HCT116 (cell line): ENCODE results near the gene ZFR2. TPM values are rescaled to one million over a fixed set of nuclear protein-coding genes. Genes with fewer than 3 reads are reported as not detected.

Source experiments
- ATAC-seq: fragments of 200-7000 bp; cut with Tn5 transposase; 2 replicates; pipeline ENCODE4 v1.9.1; 2020; ENCODE audit warnings: mild to moderate bottlenecking, moderate library complexity
- BruUV-seq: library from RNA; stranded (reverse); fragments of 400-500 nt; replicated peaks from 2 replicates; lab custom pipeline; 2021; lab: Mats Ljungman, UMichigan
- CTCF ChIA-PET: fragments of 300-600 bp; sonication (Branson Sonifier 250); formaldehyde crosslinking; loops from one replicate; lab custom pipeline; 2021; ENCODE audit warnings: antibody characterized with exemption; lab: Charles Lee
- POLR2A ChIA-PET: fragments of 300-600, 350-600 bp; sonication (Branson Sonifier 250); formaldehyde crosslinking; loops from one replicate; lab custom pipeline; 2021; ENCODE audit warnings: antibody characterized with exemption; lab: Charles Lee
- RAD21 ChIA-PET, 2 experiments: fragments of 300-600 bp; sonication (Branson Sonifier 250); formaldehyde crosslinking; loops; one replicate each; lab custom pipeline; 2023; ENCODE audit warnings: low total read pairs in 2 of 2; ENCODE audit not compliant: uncharacterized antibody in 2 of 2, unreplicated experiment in 2 of 2, low non-redundant PET in 1 of 2; lab: Charles Lee
- DNase-seq: peaks from one replicate; pipeline ENCODE4 v3.0.0-alpha.2; 2010; ENCODE audit warnings: low read depth, low spot score
- H2AFZ ChIP-seq: fragments of 200-600 bp; shearing (Covaris generic), sonication (generic); 2 replicates; pipeline ENCODE4 v1.6.1; 2017; ENCODE audit warnings: low read depth, mixed run types, mixed read lengths, antibody characterized with exemption, low read length; ENCODE audit not compliant: poor library complexity, severe bottlenecking
- H3K27ac ChIP-seq: 2 replicates; pipeline ENCODE4 v1.5.1; 2012; ENCODE audit warnings: low read depth, low read length
- H3K27me3 ChIP-seq: fragments of 200-600 bp; sonication (generic); 2 replicates; pipeline ENCODE4 v1.6.1; 2016; ENCODE audit warnings: mixed run types, low read length, mixed read lengths; ENCODE audit not compliant: insufficient read depth
- H3K36me3 ChIP-seq, 2 experiments: fragments of 200-500 bp in 1 of 2; fragments of 200-600 bp in 1 of 2; sonication (Bioruptor generic) in 1 of 2; sonication (generic) in 1 of 2; 2 replicates each; pipeline versions ENCODE4 v1.5.1 to v1.6.1; 2014 to 2016; ENCODE audit warnings: low read length in 2 of 2, inconsistent platforms in 1 of 2, mixed read lengths in 1 of 2, mixed run types in 1 of 2; ENCODE audit not compliant: insufficient read depth in 2 of 2, control insufficient read depth in 1 of 2
- H3K4me1 ChIP-seq, 2 experiments: fragments of 200-600 bp in 1 of 2; sonication (generic) in 1 of 2; 2 replicates each; pipeline versions ENCODE4 v1.5.1 to v1.6.1; 2012 to 2017; ENCODE audit warnings: low read length in 2 of 2, inconsistent platforms in 1 of 2, mild to moderate bottlenecking in 1 of 2, mixed read lengths in 1 of 2, mixed run types in 1 of 2, moderate library complexity in 1 of 2; ENCODE audit not compliant: insufficient read depth in 2 of 2, control insufficient read depth in 1 of 2
- H3K4me2 ChIP-seq: fragments of 200-600 bp; sonication (generic); 2 replicates; pipeline ENCODE4 v1.6.1; 2017; ENCODE audit warnings: mixed run types, low read length, mixed read lengths
- H3K4me3 ChIP-seq, 2 experiments: fragments of 200-600 bp in 1 of 2; sonication (generic) in 1 of 2; replicated peaks in 1 of 2; 2 replicates each; pipeline ENCODE4 v1.5.1; 2011 to 2016; ENCODE audit warnings: low read length in 2 of 2, control low read depth in 1 of 2, low read depth in 1 of 2, mild to moderate bottlenecking in 1 of 2, mixed read lengths in 1 of 2, mixed run types in 1 of 2
- H3K79me2 ChIP-seq: fragments of 200-600 bp; sonication (generic); 2 replicates; pipeline ENCODE4 v1.6.1; 2017; ENCODE audit warnings: mild to moderate bottlenecking, mixed run types, low read length, moderate library complexity, mixed read lengths; ENCODE audit not compliant: insufficient read depth
- H3K9ac ChIP-seq: fragments of 200-600 bp; sonication (generic); 2 replicates; pipeline ENCODE4 v1.6.1; 2016; ENCODE audit warnings: low read length, mixed read lengths
- H3K9me2 ChIP-seq: fragments of 200-600 bp; sonication (generic), shearing (Covaris generic); 2 replicates; pipeline ENCODE4 v1.6.1; 2017; ENCODE audit warnings: mixed run types, mild to moderate bottlenecking, moderate library complexity; ENCODE audit not compliant: insufficient read depth
- H3K9me3 ChIP-seq, 2 experiments: fragments of 200-500 bp in 1 of 2; fragments of 200-600 bp in 1 of 2; sonication (Bioruptor generic) in 1 of 2; sonication (generic) in 1 of 2; 2 replicates each; pipeline ENCODE4 v1.6.1; 2014 to 2017; ENCODE audit warnings: low read length in 2 of 2, mixed read lengths in 2 of 2, inconsistent platforms in 1 of 2, low read depth in 1 of 2, mild to moderate bottlenecking in 1 of 2, mixed run types in 1 of 2, moderate library complexity in 1 of 2; ENCODE audit not compliant: control insufficient read depth in 1 of 2, insufficient read depth in 1 of 2
- H4K20me1 ChIP-seq: fragments of 200-600 bp; sonication (generic), shearing (Covaris generic); 2 replicates; pipeline ENCODE4 v1.6.1; 2017; ENCODE audit warnings: mixed run types, mild to moderate bottlenecking, moderate library complexity; ENCODE audit not compliant: insufficient read depth
- CBX3 ChIP-seq: IDR thresholded peaks from 2 replicates; pipeline ENCODE4 v1.6.1; 2012; ENCODE audit warnings: low read depth
- CEBPB ChIP-seq: IDR thresholded peaks from 2 replicates; pipeline ENCODE4 v1.6.1; 2012; ENCODE audit warnings: low read depth
- EGR1 ChIP-seq: IDR thresholded peaks from 2 replicates; pipeline ENCODE4 v1.6.1; 2012; ENCODE audit warnings: low read depth
- ELF1 ChIP-seq: IDR thresholded peaks from 2 replicates; pipeline ENCODE4 v1.6.1; 2012; ENCODE audit warnings: low read depth, borderline replicate concordance
- EZH2 ChIP-seq: fragments of 200-600 bp; sonication (generic); IDR thresholded peaks from 2 replicates; pipeline ENCODE4 v1.6.1; 2017; ENCODE audit warnings: antibody characterized with exemption, mixed run types
- EZH2phosphoT487 ChIP-seq: fragments of 200-600 bp; IDR thresholded peaks from 2 replicates; pipeline ENCODE4 v1.6.1; 2018; ENCODE audit warnings: antibody characterized with exemption, borderline replicate concordance
- FOSL1 ChIP-seq: IDR thresholded peaks from 2 replicates; pipeline ENCODE4 v1.6.1; 2012; ENCODE audit warnings: low read depth
- JUND ChIP-seq: IDR thresholded peaks from 2 replicates; pipeline ENCODE4 v1.6.1; 2012
- POLR2A ChIP-seq: IDR thresholded peaks from 2 replicates; pipeline ENCODE4 v1.7.0; 2011; ENCODE audit warnings: borderline replicate concordance; ENCODE audit not compliant: insufficient read depth, insufficient read length; ENCODE audit errors: extremely low read depth
- POLR2AphosphoS5 ChIP-seq: IDR thresholded peaks from 2 replicates; pipeline ENCODE4 v1.6.1; 2011; ENCODE audit warnings: mild to moderate bottlenecking, low read depth, low read length, moderate library complexity
- SIN3A ChIP-seq: IDR thresholded peaks from 2 replicates; pipeline ENCODE4 v1.6.1; 2012; ENCODE audit warnings: low read depth
- SP1 ChIP-seq: IDR thresholded peaks from 2 replicates; pipeline ENCODE4 v1.6.1; 2012; ENCODE audit warnings: low read depth
- SRF ChIP-seq: IDR thresholded peaks from 2 replicates; pipeline ENCODE4 v1.6.1; 2012; ENCODE audit warnings: low read depth
- TCF7L2 ChIP-seq: IDR thresholded peaks from 2 replicates; pipeline ENCODE4 v1.7.0; 2011; ENCODE audit warnings: borderline replicate concordance, inconsistent platforms; ENCODE audit not compliant: insufficient read depth, insufficient read length; ENCODE audit errors: extremely low read depth
- YY1 ChIP-seq: IDR thresholded peaks from 2 replicates; pipeline ENCODE4 v1.6.1; 2011; ENCODE audit warnings: low read length, low read depth, moderate library complexity, mild to moderate bottlenecking; ENCODE audit not compliant: insufficient replicate concordance; ENCODE audit errors: extremely low read depth
- ZFX ChIP-seq: fragments of 450-650 bp; IDR thresholded peaks from 2 replicates; pipeline ENCODE4 v1.6.1; 2017
- intact Hi-C: fragments of 100-400 bp; cut with micrococcal nuclease; formaldehyde crosslinking; loops from 2 replicates; pipeline ENCODE4 v1.10.0; 2022
- total RNA-seq: library from RNA; stranded (reverse); gene quantifications from one replicate; pipeline ENCODE4 v1.2.1, GENCODE V29; 2021; ENCODE audit not compliant: unreplicated experiment
- TF ChIP-seq, protein P1 (sequence below): IDR thresholded peaks from 2 replicates; pipeline ENCODE4 v1.6.1; 2012
- TF ChIP-seq, protein P2 (sequence below): IDR thresholded peaks from 2 replicates; pipeline ENCODE4 v1.6.1; 2011; ENCODE audit warnings: mild to moderate bottlenecking, low read length, moderate library complexity; ENCODE audit not compliant: insufficient replicate concordance; ENCODE audit errors: extremely low read depth
- TF ChIP-seq, protein P3 (sequence below): IDR thresholded peaks from 2 replicates; pipeline ENCODE4 v1.6.1; 2012; ENCODE audit warnings: low read depth
- TF ChIP-seq, protein P4 (sequence below), 3 experiments: fragments of 200-600 bp in 1 of 3; sonication (generic) in 1 of 3; IDR thresholded peaks in 2 of 3; conservative IDR thresholded peaks in 1 of 3; 2 replicates each; pipeline ENCODE4 v1.5.1; 2012 to 2017; ENCODE audit warnings: low read depth in 2 of 3, low read length in 2 of 3, antibody characterized with exemption in 1 of 3, borderline replicate concordance in 1 of 3, control low read depth in 1 of 3, mild to moderate bottlenecking in 1 of 3, mixed read lengths in 1 of 3, mixed run types in 1 of 3, moderate library complexity in 1 of 3; ENCODE audit not compliant: insufficient read depth in 1 of 3

Gene ZFR2
- total RNA-seq, 1 experiment from 2014 or later, result 0.34 TPM

DNA sequence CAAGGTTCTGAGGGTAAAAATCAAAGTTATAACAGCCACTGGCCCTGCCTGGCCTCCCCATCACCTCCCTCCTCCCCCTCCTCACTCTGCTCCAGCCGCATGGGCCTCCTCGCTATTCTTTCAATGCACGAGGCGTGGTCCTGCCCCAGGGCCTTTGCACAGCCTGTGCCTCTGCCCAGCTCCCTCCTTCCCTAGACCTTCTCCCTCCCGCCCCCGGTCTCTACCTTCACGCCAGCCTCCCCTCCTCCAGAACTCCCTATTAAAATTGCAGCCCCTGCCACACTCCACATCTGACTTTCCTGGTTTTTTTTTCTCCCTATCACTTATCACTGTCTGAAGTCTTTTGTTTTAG lies 100.1 kb downstream of the ZFR2 start:
- H3K4me3 ChIP-seq, result no peak overlapping the region
- H2AFZ ChIP-seq, result no peak overlapping the region
- CTCF ChIA-PET, result no interaction called here
- H3K36me3 ChIP-seq, result peaks cover 0 to 5% of the 10 kb centered on the region in 2 experiments; a peak in 2 of 4 replicates
- H3K79me2 ChIP-seq, result no peaks in the 10 kb centered on the region
- no peaks in the 10 kb centered on the region for H3K27me3 ChIP-seq
- DNase-seq, result no peak
- no peak overlapping the region for H3K9ac ChIP-seq
- no peak overlapping the region for H3K27ac ChIP-seq
- no peak overlapping the region for H3K4me2 ChIP-seq
- no TSS peak for BruUV-seq
- RAD21 ChIA-PET, result no interaction called here
- TF ChIP-seq YY1 (no peak), EGR1 (no peak), CEBPB (no peak), EZH2phosphoT487 (no peak), FOSL1 (no peak), SIN3A (no peak), ZFX (no peak), ELF1 (no peak), TCF7L2 (no peak), POLR2AphosphoS5 (no peak), SRF (no peak), JUND (no peak), CBX3 (no peak), EZH2 (no peak), POLR2A (no peak), SP1 (no peak)
- TF ChIP-seq, protein P1, sequence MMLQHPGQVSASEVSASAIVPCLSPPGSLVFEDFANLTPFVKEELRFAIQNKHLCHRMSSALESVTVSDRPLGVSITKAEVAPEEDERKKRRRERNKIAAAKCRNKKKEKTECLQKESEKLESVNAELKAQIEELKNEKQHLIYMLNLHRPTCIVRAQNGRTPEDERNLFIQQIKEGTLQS, result no peak
- TF ChIP-seq, protein P2, sequence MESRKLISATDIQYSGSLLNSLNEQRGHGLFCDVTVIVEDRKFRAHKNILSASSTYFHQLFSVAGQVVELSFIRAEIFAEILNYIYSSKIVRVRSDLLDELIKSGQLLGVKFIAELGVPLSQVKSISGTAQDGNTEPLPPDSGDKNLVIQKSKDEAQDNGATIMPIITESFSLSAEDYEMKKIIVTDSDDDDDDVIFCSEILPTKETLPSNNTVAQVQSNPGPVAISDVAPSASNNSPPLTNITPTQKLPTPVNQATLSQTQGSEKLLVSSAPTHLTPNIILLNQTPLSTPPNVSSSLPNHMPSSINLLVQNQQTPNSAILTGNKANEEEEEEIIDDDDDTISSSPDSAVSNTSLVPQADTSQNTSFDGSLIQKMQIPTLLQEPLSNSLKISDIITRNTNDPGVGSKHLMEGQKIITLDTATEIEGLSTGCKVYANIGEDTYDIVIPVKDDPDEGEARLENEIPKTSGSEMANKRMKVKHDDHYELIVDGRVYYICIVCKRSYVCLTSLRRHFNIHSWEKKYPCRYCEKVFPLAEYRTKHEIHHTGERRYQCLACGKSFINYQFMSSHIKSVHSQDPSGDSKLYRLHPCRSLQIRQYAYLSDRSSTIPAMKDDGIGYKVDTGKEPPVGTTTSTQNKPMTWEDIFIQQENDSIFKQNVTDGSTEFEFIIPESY, result no peak
- TF ChIP-seq, protein P3, sequence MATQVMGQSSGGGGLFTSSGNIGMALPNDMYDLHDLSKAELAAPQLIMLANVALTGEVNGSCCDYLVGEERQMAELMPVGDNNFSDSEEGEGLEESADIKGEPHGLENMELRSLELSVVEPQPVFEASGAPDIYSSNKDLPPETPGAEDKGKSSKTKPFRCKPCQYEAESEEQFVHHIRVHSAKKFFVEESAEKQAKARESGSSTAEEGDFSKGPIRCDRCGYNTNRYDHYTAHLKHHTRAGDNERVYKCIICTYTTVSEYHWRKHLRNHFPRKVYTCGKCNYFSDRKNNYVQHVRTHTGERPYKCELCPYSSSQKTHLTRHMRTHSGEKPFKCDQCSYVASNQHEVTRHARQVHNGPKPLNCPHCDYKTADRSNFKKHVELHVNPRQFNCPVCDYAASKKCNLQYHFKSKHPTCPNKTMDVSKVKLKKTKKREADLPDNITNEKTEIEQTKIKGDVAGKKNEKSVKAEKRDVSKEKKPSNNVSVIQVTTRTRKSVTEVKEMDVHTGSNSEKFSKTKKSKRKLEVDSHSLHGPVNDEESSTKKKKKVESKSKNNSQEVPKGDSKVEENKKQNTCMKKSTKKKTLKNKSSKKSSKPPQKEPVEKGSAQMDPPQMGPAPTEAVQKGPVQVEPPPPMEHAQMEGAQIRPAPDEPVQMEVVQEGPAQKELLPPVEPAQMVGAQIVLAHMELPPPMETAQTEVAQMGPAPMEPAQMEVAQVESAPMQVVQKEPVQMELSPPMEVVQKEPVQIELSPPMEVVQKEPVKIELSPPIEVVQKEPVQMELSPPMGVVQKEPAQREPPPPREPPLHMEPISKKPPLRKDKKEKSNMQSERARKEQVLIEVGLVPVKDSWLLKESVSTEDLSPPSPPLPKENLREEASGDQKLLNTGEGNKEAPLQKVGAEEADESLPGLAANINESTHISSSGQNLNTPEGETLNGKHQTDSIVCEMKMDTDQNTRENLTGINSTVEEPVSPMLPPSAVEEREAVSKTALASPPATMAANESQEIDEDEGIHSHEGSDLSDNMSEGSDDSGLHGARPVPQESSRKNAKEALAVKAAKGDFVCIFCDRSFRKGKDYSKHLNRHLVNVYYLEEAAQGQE, result no peak
- TF ChIP-seq, protein P4, sequence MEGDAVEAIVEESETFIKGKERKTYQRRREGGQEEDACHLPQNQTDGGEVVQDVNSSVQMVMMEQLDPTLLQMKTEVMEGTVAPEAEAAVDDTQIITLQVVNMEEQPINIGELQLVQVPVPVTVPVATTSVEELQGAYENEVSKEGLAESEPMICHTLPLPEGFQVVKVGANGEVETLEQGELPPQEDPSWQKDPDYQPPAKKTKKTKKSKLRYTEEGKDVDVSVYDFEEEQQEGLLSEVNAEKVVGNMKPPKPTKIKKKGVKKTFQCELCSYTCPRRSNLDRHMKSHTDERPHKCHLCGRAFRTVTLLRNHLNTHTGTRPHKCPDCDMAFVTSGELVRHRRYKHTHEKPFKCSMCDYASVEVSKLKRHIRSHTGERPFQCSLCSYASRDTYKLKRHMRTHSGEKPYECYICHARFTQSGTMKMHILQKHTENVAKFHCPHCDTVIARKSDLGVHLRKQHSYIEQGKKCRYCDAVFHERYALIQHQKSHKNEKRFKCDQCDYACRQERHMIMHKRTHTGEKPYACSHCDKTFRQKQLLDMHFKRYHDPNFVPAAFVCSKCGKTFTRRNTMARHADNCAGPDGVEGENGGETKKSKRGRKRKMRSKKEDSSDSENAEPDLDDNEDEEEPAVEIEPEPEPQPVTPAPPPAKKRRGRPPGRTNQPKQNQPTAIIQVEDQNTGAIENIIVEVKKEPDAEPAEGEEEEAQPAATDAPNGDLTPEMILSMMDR (IDR thresholded peaks at IDR 0.05 in 2 of 3, conservative IDR thresholded peaks at IDR 0.05 in 1 of 3; ENCODE audit: borderline replicate concordance in 1 of 3, insufficient read depth in 1 of 3, low read depth in 2 of 3, low read length in 2 of 3), result no peak
- no peaks in the 10 kb centered on the region for H4K20me1 ChIP-seq
- no peaks in the 10 kb centered on the region for H3K4me1 ChIP-seq
- no peaks in the 10 kb centered on the region for H3K9me2 ChIP-seq
- no peak for ATAC-seq
- intact Hi-C loops, result no loop called here
- H3K9me3 ChIP-seq, result no peaks in the 10 kb centered on the region
- POLR2A ChIA-PET, result no interaction called here
